IMR-90 (cell line): ENCODE measurements around the gene SYCE3. TPM values are rescaled to one million over a fixed set of nuclear protein-coding genes. Genes with fewer than 3 reads are reported as not detected.

ENCODE experiments used
- ATAC-seq: fragments of 200-7000 bp; cut with Tn5 transposase; 2 replicates; pipeline ENCODE4 v1.9.1; 2020; ENCODE audit warnings: low read depth, mild to moderate bottlenecking, moderate library complexity
- BruUV-seq: library from RNA; stranded (reverse); fragments of 400-500 nt; replicated peaks from 2 replicates; lab custom pipeline; 2021; lab: Mats Ljungman, UMichigan
- CTCF ChIA-PET: fragments of 300-600 bp; formaldehyde crosslinking; extraction: SDS; loops from one replicate; lab custom pipeline; 2021; ENCODE audit warnings: antibody characterized with exemption; lab: Yijun Ruan, JAX
- POLR2A ChIA-PET: fragments of 300-600 bp; sonication (Branson Sonifier 250); formaldehyde crosslinking; loops from one replicate; lab custom pipeline; 2022; ENCODE audit warnings: antibody characterized with exemption; ENCODE audit not compliant: unreplicated experiment; lab: Charles Lee
- DNase-seq: peaks from one replicate; pipeline ENCODE4 v3.0.0; 2013
- H2AFZ ChIP-seq: replicated peaks from 2 replicates; pipeline ENCODE3; 2013; ENCODE audit warnings: low read length, mild to moderate bottlenecking; ENCODE audit not compliant: poor library complexity
- H2AK5ac ChIP-seq: 2 replicates; pipeline ENCODE4 v1.6.1; 2013; ENCODE audit warnings: low read depth, low read length, inconsistent platforms
- H2AK9ac ChIP-seq: replicated peaks from 2 replicates; pipeline ENCODE3; 2013; ENCODE audit warnings: mild to moderate bottlenecking, low read depth, low read length, moderate library complexity; ENCODE audit not compliant: poor library complexity
- H2BK120ac ChIP-seq: 2 replicates; pipeline ENCODE4 v1.6.1; 2013; ENCODE audit warnings: low read depth, low read length, inconsistent platforms
- H2BK15ac ChIP-seq: 3 replicates; pipeline ENCODE4 v1.6.1; 2013; ENCODE audit warnings: low read depth, low read length, inconsistent platforms
- H2BK20ac ChIP-seq: 2 replicates; pipeline ENCODE4 v1.6.1; 2013; ENCODE audit warnings: low read depth, mild to moderate bottlenecking, inconsistent platforms, low read length, moderate library complexity
- H2BK5ac ChIP-seq: 2 replicates; pipeline ENCODE4 v1.6.1; 2013; ENCODE audit warnings: mild to moderate bottlenecking, low read depth, low read length, inconsistent platforms; ENCODE audit not compliant: poor library complexity, severe bottlenecking
- H3K14ac ChIP-seq: replicated peaks from 2 replicates; pipeline ENCODE4 v1.6.1; 2013; ENCODE audit warnings: low read depth, low read length, inconsistent platforms
- H3K18ac ChIP-seq: 2 replicates; pipeline ENCODE4 v1.6.1; 2013; ENCODE audit warnings: low read depth, low read length, control low read depth
- H3K23ac ChIP-seq: 2 replicates; pipeline ENCODE4 v1.6.1; 2013; ENCODE audit warnings: low read depth, low read length, inconsistent platforms
- H3K27ac ChIP-seq: 2 replicates; pipeline ENCODE4 v1.5.1; 2013; ENCODE audit warnings: mild to moderate bottlenecking, control low read depth, low read length; ENCODE audit not compliant: insufficient read depth
- H3K27me3 ChIP-seq: 2 replicates; pipeline ENCODE4 v1.6.1; 2013; ENCODE audit warnings: low read length; ENCODE audit not compliant: control insufficient read depth, insufficient read depth
- H3K36me3 ChIP-seq: 2 replicates; pipeline ENCODE4 v1.6.1; 2013; ENCODE audit warnings: low read length, mixed read lengths; ENCODE audit not compliant: control insufficient read depth, insufficient read depth
- H3K4ac ChIP-seq: 2 replicates; pipeline ENCODE4 v1.6.1; 2013; ENCODE audit warnings: low read depth, low read length, inconsistent platforms
- H3K4me1 ChIP-seq: 2 replicates; pipeline ENCODE4 v1.6.1; 2013; ENCODE audit warnings: low read length, mixed read lengths; ENCODE audit not compliant: control insufficient read depth, insufficient read depth
- H3K4me2 ChIP-seq: 2 replicates; pipeline ENCODE4 v1.6.1; 2013; ENCODE audit warnings: low read depth, mild to moderate bottlenecking, control low read depth, low read length, moderate library complexity
- H3K4me3 ChIP-seq: 2 replicates; pipeline ENCODE4 v1.5.1; 2013; ENCODE audit warnings: low read depth, mild to moderate bottlenecking, control low read depth, low read length, moderate library complexity; ENCODE audit not compliant: insufficient read depth
- H3K56ac ChIP-seq: 2 replicates; pipeline ENCODE4 v1.6.1; 2013; ENCODE audit warnings: low read length, inconsistent platforms; ENCODE audit not compliant: insufficient read depth; ENCODE audit errors: extremely low read depth
- H3K79me1 ChIP-seq, 2 experiments: 2 replicates each; pipeline ENCODE4 v1.6.1; 2013; ENCODE audit warnings: low read length in 2 of 2, inconsistent platforms in 1 of 2, low read depth in 1 of 2
- H3K9ac ChIP-seq: 2 replicates; pipeline ENCODE4 v1.6.1; 2013; ENCODE audit warnings: low read depth, low read length, control low read depth
- H3K9me1 ChIP-seq: 2 replicates; pipeline ENCODE4 v1.6.1; 2013; ENCODE audit warnings: low read length, inconsistent platforms; ENCODE audit not compliant: insufficient read depth
- H3K9me3 ChIP-seq: 2 replicates; pipeline ENCODE4 v1.6.1; 2013; ENCODE audit warnings: low read length; ENCODE audit not compliant: control insufficient read depth, insufficient read depth
- H4K20me1 ChIP-seq: 2 replicates; pipeline ENCODE4 v1.6.1; 2013; ENCODE audit warnings: low read length, inconsistent platforms; ENCODE audit not compliant: insufficient read depth
- H4K5ac ChIP-seq: 2 replicates; pipeline ENCODE4 v1.6.1; 2013; ENCODE audit warnings: mild to moderate bottlenecking, low read depth, low read length, control low read depth
- H4K8ac ChIP-seq, 2 experiments: 2 replicates each; pipeline ENCODE4 v1.6.1; 2013; ENCODE audit warnings: low read depth in 2 of 2, low read length in 2 of 2, control low read depth in 1 of 2, inconsistent platforms in 1 of 2
- H4K91ac ChIP-seq: 2 replicates; pipeline ENCODE4 v1.6.1; 2013; ENCODE audit warnings: low read depth, low read length, inconsistent platforms; ENCODE audit not compliant: insufficient read depth
- BHLHE40 ChIP-seq: fragments of 150-350 bp; IDR thresholded peaks from 2 replicates; pipeline ENCODE4 v1.6.1; 2016; ENCODE audit warnings: mild to moderate bottlenecking, low read depth, low read length
- CEBPB ChIP-seq: IDR thresholded peaks from 2 replicates; pipeline ENCODE4 v1.6.1; 2012; ENCODE audit warnings: low read depth, low read length, improper control_type of control experiment
- CTCF ChIP-seq: conservative IDR thresholded peaks from 2 replicates; pipeline ENCODE4 v1.5.1; 2012; ENCODE audit warnings: mild to moderate bottlenecking, low read depth, low read length, improper control_type of control experiment
- FOS ChIP-seq: fragments of 150-350 bp; IDR thresholded peaks from 2 replicates; pipeline ENCODE4 v1.6.1; 2016; ENCODE audit warnings: low read depth, low read length
- MAFK ChIP-seq: IDR thresholded peaks from 2 replicates; pipeline ENCODE4 v1.6.1; 2012; ENCODE audit warnings: low read depth, low read length, improper control_type of control experiment
- MXI1 ChIP-seq: IDR thresholded peaks from 2 replicates; pipeline ENCODE4 v1.6.1; 2012; ENCODE audit warnings: low read depth, mild to moderate bottlenecking, low read length, moderate library complexity, borderline replicate concordance
- NFE2L2 ChIP-seq: fragments of 150-350 bp; IDR thresholded peaks from 2 replicates; pipeline ENCODE4 v1.6.1; 2016; ENCODE audit warnings: low read depth, mild to moderate bottlenecking, low read length
- POLR2A ChIP-seq: IDR thresholded peaks from 2 replicates; pipeline ENCODE4 v1.6.1; 2012; ENCODE audit warnings: mild to moderate bottlenecking, low read depth, low read length
- RAD21 ChIP-seq: IDR thresholded peaks from 2 replicates; pipeline ENCODE4 v1.6.1; 2012; ENCODE audit warnings: low read length, improper control_type of control experiment
- RCOR1 ChIP-seq: IDR thresholded peaks from 2 replicates; pipeline ENCODE4 v1.6.1; 2012; ENCODE audit warnings: mild to moderate bottlenecking, low read length, improper control_type of control experiment; ENCODE audit not compliant: insufficient replicate concordance
- RFX5 ChIP-seq: IDR thresholded peaks from 2 replicates; pipeline ENCODE4 v1.8.0; 2012; ENCODE audit warnings: low read depth, mild to moderate bottlenecking, low read length, moderate library complexity
- SMC3 ChIP-seq: fragments of 150-350 bp; IDR thresholded peaks from 2 replicates; pipeline ENCODE4 v1.6.1; 2016; ENCODE audit warnings: low read depth, mild to moderate bottlenecking, antibody characterized with exemption, low read length, moderate library complexity
- USF2 ChIP-seq: fragments of 150-350 bp; IDR thresholded peaks from 2 replicates; pipeline ENCODE4 v1.6.1; 2017; ENCODE audit warnings: mild to moderate bottlenecking, antibody characterized with exemption, low read length, low read depth
- WGBS, 2 experiments: methylation state at CpG; one replicate each; pipeline versions ENCODE4 v1.1.5 to v1.1.7; 2013; ENCODE audit warnings: missing lambda C conversion rate in 2 of 2; ENCODE audit not compliant: insufficient read length in 1 of 2; ENCODE audit errors: extremely low coverage in 2 of 2; 5-methylcytosine and 5-hydroxymethylcytosine counted together
- dilution Hi-C: fragments of 300-500 bp; cut with HindIII; formaldehyde crosslinking; loops from one replicate; pipeline ENCODE4 v1.14.3; 2018; ENCODE audit warnings: low sequenced_read_pairs; ENCODE audit not compliant: unreplicated experiment
- in situ Hi-C: fragments of 300-500 bp; cut with MboI; formaldehyde crosslinking; loops from 3 replicates; pipeline ENCODE4 v1.14.3; 2019; ENCODE audit warnings: low sequenced_read_pairs, inconsistent platforms, mixed read lengths
- intact Hi-C: fragments of 100-400 bp; cut with micrococcal nuclease; formaldehyde crosslinking; loops from 2 replicates; pipeline ENCODE4 v1.10.0; 2022
- polyA plus RNA-seq, 3 experiments: library from polyadenylated mRNA; depleted of rRNA; stranded (reverse); fragments of >200 nt; gene quantifications; 2 replicates each; pipeline ENCODE4 v1.2.3, GENCODE V29; 2012; ENCODE audit warnings: low replicate concordance in 1 of 3
- total RNA-seq: library from RNA; depleted of rRNA; stranded (reverse); fragments of >200 nt; gene quantifications from 2 replicates; pipeline ENCODE4 v1.2.3, GENCODE V29; 2012

SYCE3 gene
- total and polyA plus RNA-seq, 2 of the 4 experiments (the other 2 are of a cell fraction): not detected

GRCh38 chr22:50513175-50513574 lies 49.5 kb downstream of the SYCE3 start:
- CTCF ChIA-PET: no interaction called here

More at GRCh38 chr22:50513175-50513574, 49.5 kb downstream of the SYCE3 start:
- Histone ChIP-seq H2BK5ac (no peak overlapping the region), H3K36me3 (peaks cover 15% of the 10 kb centered on the region), H3K4me1 (peaks cover 2% of the 10 kb centered on the region; the same call in 1 of the 2 replicates), H4K91ac (no peak overlapping the region), H2AK5ac (no peak overlapping the region), H3K9ac (no peak overlapping the region), H3K9me1 (peaks cover 4% of the 10 kb centered on the region; the same call in 1 of the 2 replicates), H3K23ac (no peak overlapping the region), H3K56ac (no peak overlapping the region), H3K4me2 (no peak overlapping the region), H3K27ac (no peak overlapping the region), H4K20me1 (peaks cover 4% of the 10 kb centered on the region), H3K27me3 (no peaks in the 10 kb centered on the region), H2AFZ (no peak overlapping the region), H3K18ac (no peak overlapping the region), H3K4ac (no peak overlapping the region), H2BK120ac (no peak overlapping the region), H3K14ac (no peak overlapping the region), H2BK20ac (no peak overlapping the region), H3K79me1 (peaks cover 39 to 61% of the 10 kb centered on the region in 2 experiments), H4K8ac (no peak overlapping the region), H2AK9ac (no peak overlapping the region), H4K5ac (no peak overlapping the region), H3K4me3 (no peak overlapping the region), H2BK15ac (no peak overlapping the region), H3K9me3 (no peaks in the 10 kb centered on the region)
- ATAC-seq (no peak), DNase-seq (no peak)
- dilution Hi-C loops (no loop called here), intact Hi-C loops (no loop called here), in situ Hi-C loops (no loop called here)
- 97% methylated on average over 12 of the region's 15 CpGs; no CpG with 5 or more reads in 1 of the 2 experiments for WGBS, 2 experiments
- POLR2A ChIA-PET: no interaction called here
- no TSS peak for BruUV-seq
- TF ChIP-seq BHLHE40 (no peak), MAFK (no peak), POLR2A (no peak), NFE2L2 (no peak), CTCF (no peak), USF2 (no peak), MXI1 (no peak), SMC3 (no peak), RAD21 (no peak), FOS (no peak), RFX5 (no peak), RCOR1 (no peak), CEBPB (no peak)
